Liver (tissue), 9 donors: Measurements from ENCODE around the gene TBL1X. TPM values are rescaled to one million over a fixed set of nuclear protein-coding genes. Genes with fewer than 3 reads are reported as not detected.

ENCODE experiments used
- DNase-seq: peaks from one replicate; pipeline ENCODE4 v3.0.0-alpha.2; 2017; ENCODE audit warnings: low spot score
- H3K27ac ChIP-seq, 2 donors: one replicate each; pipeline ENCODE4 v1.7.0; 2013; ENCODE audit warnings: inconsistent platforms in 2 of 2, low read length in 2 of 2, control low read depth in 1 of 2, low read depth in 1 of 2, mild to moderate bottlenecking in 1 of 2
- H3K27me3 ChIP-seq, 4 donors: one replicate each; pipeline versions ENCODE4 v1.6.1 to v1.7.0; 2013; ENCODE audit warnings: low read length in 3 of 4, inconsistent platforms in 1 of 4, mild to moderate bottlenecking in 1 of 4, moderate library complexity in 1 of 4; ENCODE audit not compliant: control insufficient read depth in 4 of 4, insufficient read depth in 4 of 4
- H3K36me3 ChIP-seq, 4 donors: one replicate each; pipeline versions ENCODE4 v1.6.1 to v1.7.0; 2013; ENCODE audit warnings: low read length in 3 of 4, mild to moderate bottlenecking in 3 of 4, low read depth in 1 of 4, moderate library complexity in 1 of 4; ENCODE audit not compliant: control insufficient read depth in 4 of 4, insufficient read depth in 3 of 4
- H3K4me1 ChIP-seq, 4 donors: one replicate each; pipeline versions ENCODE4 v1.6.1 to v1.7.0; 2013; ENCODE audit warnings: low read length in 3 of 4, mild to moderate bottlenecking in 3 of 4, moderate library complexity in 1 of 4; ENCODE audit not compliant: control insufficient read depth in 4 of 4, insufficient read depth in 4 of 4
- H3K4me3 ChIP-seq, 3 donors: one replicate each; pipeline versions ENCODE4 v1.6.1 to v1.7.0; 2013; ENCODE audit warnings: low read length in 3 of 3, control low read depth in 1 of 3, low read depth in 1 of 3, mild to moderate bottlenecking in 1 of 3
- H3K9ac ChIP-seq, 2 donors: one replicate each; pipeline ENCODE4 v1.7.0; 2013; ENCODE audit warnings: low read length in 2 of 2, mild to moderate bottlenecking in 2 of 2, moderate library complexity in 2 of 2, control low read depth in 1 of 2, low read depth in 1 of 2
- H3K9me3 ChIP-seq, 4 donors: one replicate each; pipeline versions ENCODE4 v1.6.1 to v1.7.0; 2013; ENCODE audit warnings: low read length in 3 of 4; ENCODE audit not compliant: control insufficient read depth in 4 of 4
- ATF3 ChIP-seq: IDR thresholded peaks from 2 replicates; pipeline ENCODE4 v1.6.1; 2016; ENCODE audit warnings: antibody characterized with exemption
- HNF4A ChIP-seq, 2 donors: conservative IDR thresholded peaks; 2 replicates each; pipeline ENCODE4 v1.6.1; 2016; ENCODE audit warnings: antibody characterized with exemption in 2 of 2, mild to moderate bottlenecking in 2 of 2
- HNF4G ChIP-seq: IDR thresholded peaks from 2 replicates; pipeline ENCODE4 v1.6.1; 2016; ENCODE audit warnings: antibody characterized with exemption
- JUND ChIP-seq, 2 donors: IDR thresholded peaks; 2 replicates each; pipeline ENCODE4 v1.6.1; 2016; ENCODE audit warnings: antibody characterized with exemption in 2 of 2
- NR2F2 ChIP-seq: IDR thresholded peaks from 2 replicates; pipeline ENCODE4 v1.6.1; 2016; ENCODE audit warnings: antibody characterized with exemption
- RAD21 ChIP-seq, 2 donors: IDR thresholded peaks; 2 replicates each; pipeline ENCODE4 v1.6.1; 2016; ENCODE audit warnings: antibody characterized with exemption in 2 of 2, mild to moderate bottlenecking in 2 of 2
- RXRA ChIP-seq, 2 donors: IDR thresholded peaks; 2 replicates each; pipeline ENCODE4 v1.6.1; 2017 to 2018; ENCODE audit warnings: antibody characterized with exemption in 2 of 2, mild to moderate bottlenecking in 1 of 2
- SP1 ChIP-seq: IDR thresholded peaks from 2 replicates; pipeline ENCODE4 v1.6.1; 2018; ENCODE audit warnings: antibody characterized with exemption, mild to moderate bottlenecking
- TAF1 ChIP-seq: conservative IDR thresholded peaks from 2 replicates; pipeline ENCODE4 v1.6.1; 2016; ENCODE audit warnings: antibody characterized with exemption, mild to moderate bottlenecking
- WGBS: extraction: QIAGEN DNeasy Blood & Tissue Kit; methylation state at CpG from one replicate; pipeline ENCODE4 v1.1.7; 2013; 5-methylcytosine and 5-hydroxymethylcytosine counted together
- polyA plus RNA-seq, 2 donors: library from polyadenylated mRNA; stranded (reverse) in 1 of 2; unstranded in 1 of 2; fragments of 200-250 nt in 1 of 2; fragments of >200 nt in 1 of 2; fragmentation: Nextera tagmentation in 1 of 2; extraction: Ambion mirVana in 1 of 2; gene quantifications; one replicate each; pipeline versions ENCODE4 v1.2.1 to v1.2.3, GENCODE V29; 2013 to 2015
- total RNA-seq, 2 donors: library from RNA; depleted of rRNA; stranded (reverse); fragments of >200 nt; gene quantifications; one replicate each; pipeline ENCODE4 v1.2.3, GENCODE V29; 2014
- TF ChIP-seq, protein P1 (sequence below): IDR thresholded peaks from 2 replicates; pipeline ENCODE4 v1.6.1; 2016; ENCODE audit warnings: antibody characterized with exemption
- TF ChIP-seq, protein P2 (sequence below): fragments of 150-350 bp; IDR thresholded peaks from 2 replicates; pipeline ENCODE4 v1.5.1; 2017; ENCODE audit warnings: improper control_type of control experiment, low read depth, low read length; ENCODE audit not compliant: missing input control
- donor health status: healthy.
- donor health status: healthy.
- donor health status: healthy.
- donor health status: healthy.
- donor health status: healthy.

The TBL1X gene
- total and polyA plus RNA-seq, 4 donors: 11.2 to 15.1 (median 11.8) TPM

DNA sequence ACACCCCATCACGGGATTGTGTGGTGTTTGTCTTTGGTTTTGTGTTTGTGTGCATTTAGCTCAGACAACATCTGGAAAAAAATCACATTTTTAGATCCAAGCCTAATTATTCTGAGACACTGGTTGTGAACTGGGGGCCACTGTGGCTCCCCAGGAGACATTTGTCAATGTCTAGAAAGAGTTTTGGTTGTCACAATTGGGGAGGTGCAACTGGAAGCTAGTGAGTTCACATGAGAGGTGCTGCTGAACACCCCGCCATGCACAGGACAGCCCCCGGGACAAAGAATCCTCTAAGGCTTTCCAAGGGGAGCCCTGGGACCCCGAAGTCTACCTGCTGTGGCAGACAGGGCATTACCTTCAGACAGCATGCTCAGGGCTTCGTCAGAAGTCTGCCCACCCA lies 274.3 kb downstream of the TBL1X start:
- DNase-seq: no peak
- H3K27ac ChIP-seq: no peak overlapping the region
- H3K9ac ChIP-seq: no peak overlapping the region
- no peaks in the 10 kb centered on the region for H3K36me3 ChIP-seq
- H3K4me3 ChIP-seq: no peak overlapping the region
- no peak for TF ChIP-seq NR2F2
- TF ChIP-seq TAF1: no peak
- TF ChIP-seq RXRA (IDR thresholded peaks at IDR 0.05): no peak
- no peak for TF ChIP-seq JUND (IDR thresholded peaks at IDR 0.05)
- no peaks in the 10 kb centered on the region for H3K27me3 ChIP-seq
- H3K4me1 ChIP-seq: no peaks in the 10 kb centered on the region
- no peaks in the 10 kb centered on the region for H3K9me3 ChIP-seq
- 89% methylated on average over 5 of the region's 5 CpGs for WGBS

DNA sequence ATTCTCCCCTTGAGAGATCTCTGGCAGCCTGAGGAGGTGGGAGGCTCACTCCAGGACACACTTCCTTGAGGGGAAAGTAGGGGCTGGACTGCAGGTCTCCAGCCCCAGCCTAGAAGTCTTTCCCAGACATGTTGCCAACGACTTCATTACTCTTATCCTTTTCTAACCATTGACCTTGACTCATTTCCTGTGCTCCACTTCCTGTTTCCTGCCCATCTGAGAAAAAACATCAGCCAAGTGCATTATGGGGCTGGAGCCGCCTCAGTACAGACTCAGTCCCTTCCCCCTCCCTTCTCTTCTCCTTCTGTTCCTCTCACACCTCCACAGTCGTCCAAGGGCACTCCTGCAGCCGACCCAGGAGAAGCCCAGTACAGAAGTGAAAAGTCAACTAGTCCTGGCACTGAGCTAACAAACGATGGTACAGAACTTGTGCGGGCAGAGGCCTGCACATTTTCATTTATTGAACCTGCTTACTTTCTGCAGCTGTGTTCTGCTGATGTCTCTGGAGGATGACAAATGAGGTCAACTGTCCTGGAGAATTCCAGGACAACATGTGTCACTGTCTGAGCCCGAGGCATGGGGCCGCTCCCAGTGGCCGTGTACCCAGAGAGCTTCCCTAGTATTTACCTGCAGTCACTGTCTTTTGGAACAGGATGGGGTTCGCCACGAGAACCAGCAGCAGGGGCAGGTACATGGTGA lies 280.7 kb downstream of the TBL1X start:
- H3K4me1 ChIP-seq: no peaks in the 10 kb centered on the region
- peak overlapping the region in 1 of 2 donors; percentile 50 for H3K27ac ChIP-seq
- H3K9ac ChIP-seq: no peak overlapping the region
- no peaks in the 10 kb centered on the region for H3K27me3 ChIP-seq
- no peaks in the 10 kb centered on the region for H3K9me3 ChIP-seq
- no peak overlapping the region for H3K4me3 ChIP-seq
- no peaks in the 10 kb centered on the region for H3K36me3 ChIP-seq
- no peak for DNase-seq
- 72% methylated on average over 11 of the region's 11 CpGs for WGBS
- TF ChIP-seq ATF3: no peak
- peak; percentile 35 for TF ChIP-seq NR2F2
- no peak for TF ChIP-seq TAF1
- TF ChIP-seq, protein P1, sequence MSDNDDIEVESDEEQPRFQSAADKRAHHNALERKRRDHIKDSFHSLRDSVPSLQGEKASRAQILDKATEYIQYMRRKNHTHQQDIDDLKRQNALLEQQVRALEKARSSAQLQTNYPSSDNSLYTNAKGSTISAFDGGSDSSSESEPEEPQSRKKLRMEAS: no peak
- no peak for TF ChIP-seq RAD21 (IDR thresholded peaks at IDR 0.05)
- no peak for TF ChIP-seq HNF4A (conservative IDR thresholded peaks at IDR 0.05)
- peak; percentile 18 for TF ChIP-seq SP1

GRCh38 chrX:9746148-9746888 lies 281.5 kb downstream of the TBL1X start:
- 78% methylated on average over 3 of the region's 3 CpGs for WGBS
- Histone ChIP-seq H3K9ac (no peak overlapping the region), H3K27ac (peak overlapping the region in 1 of 2 donors; percentile 50), H3K9me3 (no peaks in the 10 kb centered on the region), H3K36me3 (no peaks in the 10 kb centered on the region), H3K27me3 (no peaks in the 10 kb centered on the region), H3K4me1 (no peaks in the 10 kb centered on the region), H3K4me3 (no peak overlapping the region)
- TF ChIP-seq RAD21 (IDR thresholded peaks at IDR 0.05): no peak
- no peak for TF ChIP-seq NR2F2
- TF ChIP-seq, protein P2, sequence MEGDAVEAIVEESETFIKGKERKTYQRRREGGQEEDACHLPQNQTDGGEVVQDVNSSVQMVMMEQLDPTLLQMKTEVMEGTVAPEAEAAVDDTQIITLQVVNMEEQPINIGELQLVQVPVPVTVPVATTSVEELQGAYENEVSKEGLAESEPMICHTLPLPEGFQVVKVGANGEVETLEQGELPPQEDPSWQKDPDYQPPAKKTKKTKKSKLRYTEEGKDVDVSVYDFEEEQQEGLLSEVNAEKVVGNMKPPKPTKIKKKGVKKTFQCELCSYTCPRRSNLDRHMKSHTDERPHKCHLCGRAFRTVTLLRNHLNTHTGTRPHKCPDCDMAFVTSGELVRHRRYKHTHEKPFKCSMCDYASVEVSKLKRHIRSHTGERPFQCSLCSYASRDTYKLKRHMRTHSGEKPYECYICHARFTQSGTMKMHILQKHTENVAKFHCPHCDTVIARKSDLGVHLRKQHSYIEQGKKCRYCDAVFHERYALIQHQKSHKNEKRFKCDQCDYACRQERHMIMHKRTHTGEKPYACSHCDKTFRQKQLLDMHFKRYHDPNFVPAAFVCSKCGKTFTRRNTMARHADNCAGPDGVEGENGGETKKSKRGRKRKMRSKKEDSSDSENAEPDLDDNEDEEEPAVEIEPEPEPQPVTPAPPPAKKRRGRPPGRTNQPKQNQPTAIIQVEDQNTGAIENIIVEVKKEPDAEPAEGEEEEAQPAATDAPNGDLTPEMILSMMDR: no peak
- no peak for TF ChIP-seq HNF4G
- DNase-seq: no peak
